Peyer's patch (tissue), 4 donors: ENCODE measurements around the gene OR2F1. TPM values are rescaled to one million over a fixed set of nuclear protein-coding genes. Genes with fewer than 3 reads are reported as not detected.

Experiments used
- DNase-seq, 3 donors: peaks; one replicate each; pipeline ENCODE4 v3.0.0-alpha.2; 2017 to 2019
- H3K27ac ChIP-seq, 4 donors: fragments of 200-600 bp; sonication (generic); one replicate each; pipeline ENCODE4 v1.5.1; 2016 to 2019
- H3K27me3 ChIP-seq, 2 donors: fragments of 200-600 bp; sonication (generic); one replicate each; pipeline ENCODE4 v1.5.1; 2019
- H3K36me3 ChIP-seq, 3 donors: fragments of 200-600 bp; sonication (generic); one replicate each; pipeline ENCODE4 v1.5.1; 2016 to 2019
- H3K4me1 ChIP-seq, 4 donors: fragments of 200-600 bp; sonication (generic); one replicate each; pipeline ENCODE4 v1.5.1; 2016 to 2019
- H3K4me3 ChIP-seq, 4 donors: fragments of 200-600 bp; sonication (generic); 1 replicate in 3 of 4; 2 replicates in 1 of 4; pipeline ENCODE4 v1.5.1; 2016 to 2019; ENCODE audit warnings: mild to moderate bottlenecking in 1 of 4
- H3K9me3 ChIP-seq, 4 donors: fragments of 200-600 bp; sonication (generic); one replicate each; pipeline ENCODE4 v1.5.1; 2016 to 2019; ENCODE audit warnings: mild to moderate bottlenecking in 1 of 4
- POLR2A ChIP-seq, 2 donors: fragments of 450-650 bp; IDR thresholded peaks; one replicate each; pipeline ENCODE4 v1.5.1; 2017; ENCODE audit warnings: antibody characterized with exemption in 2 of 2, mild to moderate bottlenecking in 2 of 2, moderate library complexity in 2 of 2
- total RNA-seq, 4 donors: library from RNA; depleted of rRNA; stranded (reverse); fragments of >200 nt; gene quantifications; one replicate each; pipeline ENCODE4 v1.1.0, GENCODE V29; 2016
- TF ChIP-seq, protein P1 (sequence below), 6 experiments: fragments of 450-650 bp in 4 of 6; fragments of 200-600 bp in 2 of 6; sonication (generic) in 1 of 6; IDR thresholded peaks; one replicate each; pipeline ENCODE4 v1.5.1; 2017 to 2019; ENCODE audit warnings: antibody characterized with exemption in 6 of 6, mild to moderate bottlenecking in 3 of 6, moderate library complexity in 1 of 6

OR2F1 gene
- total RNA-seq, 4 donors from 2014 or later = not detected

DNA sequence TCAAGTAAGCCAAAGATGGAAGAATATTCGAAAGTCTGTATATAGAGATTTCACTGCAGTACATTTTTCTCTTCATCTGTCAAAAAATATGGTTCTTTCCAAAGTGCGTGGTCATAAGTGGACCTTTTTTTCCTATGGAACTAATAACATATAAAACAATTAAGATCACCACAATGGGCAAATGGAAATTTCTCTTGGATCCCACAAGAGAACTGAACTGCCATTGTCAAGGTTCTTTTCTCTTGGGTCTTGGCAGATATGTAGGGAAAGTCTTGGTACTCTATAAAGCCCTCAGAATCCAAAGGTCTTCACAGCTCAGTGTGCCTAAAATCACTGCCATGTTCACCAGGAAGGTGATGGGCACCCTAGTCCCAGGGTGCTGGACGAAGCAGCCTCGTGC, 45.4 kb downstream of the OR2F1 start, which contains the start of gene OR6B1:
OR6B1 (plus strand) TSS at position 301 of the 400 bp plus-strand sequence. CDS start 3,677 bp downstream, outside the sequence.
- H3K36me3 ChIP-seq = no peaks in the 10 kb centered on the region

DNA sequence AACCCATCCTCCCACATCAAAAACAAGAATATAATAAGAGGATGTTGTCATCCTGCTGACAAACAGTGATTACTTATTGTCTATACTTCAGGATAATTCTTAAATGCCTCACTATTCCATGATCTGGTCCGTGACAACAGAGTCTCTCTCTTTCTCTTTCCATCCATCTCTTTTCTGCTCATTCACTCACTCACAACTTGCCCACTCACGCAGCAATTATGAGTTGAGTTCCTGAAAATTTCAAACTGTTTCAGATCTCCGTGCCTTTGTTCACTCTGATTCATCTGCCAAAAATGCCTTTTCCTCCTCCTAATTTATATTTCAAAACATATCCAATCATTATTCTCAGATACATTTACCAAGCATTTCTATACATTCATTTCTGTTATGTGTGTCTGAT, 46.9 kb downstream of the OR2F1 start:
- TF ChIP-seq POLR2A (IDR thresholded peaks at IDR 0.05) = no peak
- TF ChIP-seq, protein P1, sequence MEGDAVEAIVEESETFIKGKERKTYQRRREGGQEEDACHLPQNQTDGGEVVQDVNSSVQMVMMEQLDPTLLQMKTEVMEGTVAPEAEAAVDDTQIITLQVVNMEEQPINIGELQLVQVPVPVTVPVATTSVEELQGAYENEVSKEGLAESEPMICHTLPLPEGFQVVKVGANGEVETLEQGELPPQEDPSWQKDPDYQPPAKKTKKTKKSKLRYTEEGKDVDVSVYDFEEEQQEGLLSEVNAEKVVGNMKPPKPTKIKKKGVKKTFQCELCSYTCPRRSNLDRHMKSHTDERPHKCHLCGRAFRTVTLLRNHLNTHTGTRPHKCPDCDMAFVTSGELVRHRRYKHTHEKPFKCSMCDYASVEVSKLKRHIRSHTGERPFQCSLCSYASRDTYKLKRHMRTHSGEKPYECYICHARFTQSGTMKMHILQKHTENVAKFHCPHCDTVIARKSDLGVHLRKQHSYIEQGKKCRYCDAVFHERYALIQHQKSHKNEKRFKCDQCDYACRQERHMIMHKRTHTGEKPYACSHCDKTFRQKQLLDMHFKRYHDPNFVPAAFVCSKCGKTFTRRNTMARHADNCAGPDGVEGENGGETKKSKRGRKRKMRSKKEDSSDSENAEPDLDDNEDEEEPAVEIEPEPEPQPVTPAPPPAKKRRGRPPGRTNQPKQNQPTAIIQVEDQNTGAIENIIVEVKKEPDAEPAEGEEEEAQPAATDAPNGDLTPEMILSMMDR (IDR thresholded peaks at IDR 0.05) = no peak
- H3K27ac ChIP-seq = no peak overlapping the region
- H3K9me3 ChIP-seq = no peaks in the 10 kb centered on the region
- H3K36me3 ChIP-seq = no peaks in the 10 kb centered on the region
- no peak for DNase-seq
- H3K27me3 ChIP-seq = no peaks in the 10 kb centered on the region
- H3K4me3 ChIP-seq = no peak overlapping the region
- H3K4me1 ChIP-seq = no peaks in the 10 kb centered on the region

More for the DNA sequence above, 45.4 kb downstream of the OR2F1 start, which contains the start of gene OR6B1:
- Histone ChIP-seq H3K27ac (no peak within 1 kb of the TSS), H3K4me1 (no peaks in the 10 kb centered on the region), H3K4me3 (no peak within 1 kb of the TSS), H3K27me3 (no peaks in the 10 kb centered on the region), H3K9me3 (no peaks in the 10 kb centered on the region)
- no peak for DNase-seq
- TF ChIP-seq, protein P1 (IDR thresholded peaks at IDR 0.05) = no peak
- no peak for TF ChIP-seq POLR2A (IDR thresholded peaks at IDR 0.05)

DNA sequence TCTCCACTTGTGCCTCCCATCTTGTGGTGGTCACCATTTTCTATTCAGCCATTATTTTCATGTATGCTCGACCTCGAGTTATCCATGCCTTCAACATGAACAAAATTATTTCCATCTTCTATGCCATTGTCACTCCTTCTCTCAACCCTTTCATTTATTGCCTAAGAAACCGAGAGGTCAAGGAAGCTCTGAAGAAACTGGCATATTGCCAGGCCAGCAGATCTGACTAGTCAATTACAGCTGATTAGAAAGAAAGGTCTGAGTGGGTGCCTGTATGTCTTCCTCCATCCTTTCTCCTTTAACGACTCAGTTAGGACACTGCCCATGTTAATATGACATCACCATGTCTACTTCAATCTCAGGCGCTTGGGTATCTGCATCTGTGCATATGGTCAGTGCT, 50.1 kb downstream of the OR2F1 start:
- Histone ChIP-seq H3K4me3 (no peak overlapping the region), H3K36me3 (no peaks in the 10 kb centered on the region), H3K9me3 (peaks cover 0 to 6% (median 0%) of the 10 kb centered on the region in 4 donors), H3K27me3 (no peaks in the 10 kb centered on the region), H3K27ac (no peak overlapping the region), H3K4me1 (no peaks in the 10 kb centered on the region)
- no peak for DNase-seq
- TF ChIP-seq, protein P1 (IDR thresholded peaks at IDR 0.05) = no peak
- TF ChIP-seq POLR2A (IDR thresholded peaks at IDR 0.05) = no peak

DNA sequence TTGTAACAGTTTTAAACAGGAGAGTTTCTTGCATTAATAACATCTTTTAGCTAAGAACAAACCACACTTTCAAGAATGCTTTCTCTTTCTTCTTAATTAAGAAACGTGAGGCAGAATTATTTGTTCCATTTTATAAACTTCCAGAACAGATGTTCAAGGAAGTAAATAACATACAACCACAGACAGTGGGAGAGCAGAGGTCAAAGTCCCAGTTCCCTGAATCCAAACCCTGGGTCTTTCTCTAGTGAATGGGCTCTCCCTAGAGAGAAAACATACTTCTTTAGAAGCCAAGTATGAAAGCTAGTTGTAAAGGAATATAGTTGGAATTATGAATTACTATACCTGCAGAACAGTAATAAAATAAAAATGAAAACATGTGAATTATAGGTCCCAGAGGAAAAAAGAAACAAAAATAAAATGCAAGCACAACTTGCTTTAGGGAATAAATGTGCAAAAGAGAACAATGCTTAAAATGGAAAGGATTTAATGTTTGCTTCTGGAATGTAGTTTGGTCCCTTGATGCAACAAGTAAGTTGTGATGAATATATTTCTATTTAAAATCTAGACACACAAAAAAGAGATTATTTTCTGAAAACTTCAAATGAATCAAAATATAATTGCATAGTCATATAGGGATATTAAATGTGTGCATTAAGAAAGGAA, 51.5 kb downstream of the OR2F1 start:
- no peaks in the 10 kb centered on the region for H3K36me3 ChIP-seq
- DNase-seq = no peak
- peaks cover 0 to 8% (median 2%) of the 10 kb centered on the region in 4 donors for H3K9me3 ChIP-seq
- H3K27me3 ChIP-seq = no peaks in the 10 kb centered on the region
- H3K4me3 ChIP-seq = no peak overlapping the region
- H3K27ac ChIP-seq = no peak overlapping the region
- no peaks in the 10 kb centered on the region for H3K4me1 ChIP-seq
- TF ChIP-seq, protein P1 (IDR thresholded peaks at IDR 0.05) = no peak
- TF ChIP-seq POLR2A (IDR thresholded peaks at IDR 0.05) = no peak

DNA sequence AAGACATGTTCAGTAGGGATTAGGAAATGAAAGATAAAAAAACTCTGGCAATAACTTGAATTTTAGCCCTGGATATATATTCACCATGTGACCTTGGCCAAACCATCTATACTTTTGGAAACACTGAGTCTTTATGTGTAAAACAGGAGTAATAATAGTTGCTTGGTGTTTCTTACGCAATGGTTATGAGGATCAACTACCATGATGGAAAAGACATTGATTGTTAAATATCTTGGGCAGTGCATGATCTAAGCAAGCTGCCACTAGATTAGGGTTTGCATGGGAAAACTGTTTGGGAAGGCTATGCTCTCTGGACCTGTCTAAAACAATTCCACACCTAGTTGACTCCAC, 52.0 kb downstream of the OR2F1 start:
- Histone ChIP-seq H3K4me1 (no peaks in the 10 kb centered on the region), H3K9me3 (peaks cover 0 to 8% (median 2%) of the 10 kb centered on the region in 4 donors)
- TF ChIP-seq, protein P1 (IDR thresholded peaks at IDR 0.05) = no peak
- no peak for TF ChIP-seq POLR2A (IDR thresholded peaks at IDR 0.05)

More for the DNA sequence above, 52.0 kb downstream of the OR2F1 start:
- no peaks in the 10 kb centered on the region for H3K36me3 ChIP-seq
- no peak overlapping the region for H3K27ac ChIP-seq
- H3K27me3 ChIP-seq = no peaks in the 10 kb centered on the region
- DNase-seq = no peak
- H3K4me3 ChIP-seq = no peak overlapping the region
